HCT116 (cell line): ENCODE measurements around the gene ENTPD3. TPM values are rescaled to one million over a fixed set of nuclear protein-coding genes. Genes with fewer than 3 reads are reported as not detected.

Experiments
- ATAC-seq: fragments of 200-7000 bp; cut with Tn5 transposase; 2 replicates; pipeline ENCODE4 v1.9.1; 2020; ENCODE audit warnings: mild to moderate bottlenecking, moderate library complexity
- BruUV-seq: library from RNA; stranded (reverse); fragments of 400-500 nt; replicated peaks from 2 replicates; lab custom pipeline; 2021; lab: Mats Ljungman, UMichigan
- CTCF ChIA-PET: fragments of 300-600 bp; sonication (Branson Sonifier 250); formaldehyde crosslinking; loops from one replicate; lab custom pipeline; 2021; ENCODE audit warnings: antibody characterized with exemption; lab: Charles Lee
- POLR2A ChIA-PET: fragments of 300-600, 350-600 bp; sonication (Branson Sonifier 250); formaldehyde crosslinking; loops from one replicate; lab custom pipeline; 2021; ENCODE audit warnings: antibody characterized with exemption; lab: Charles Lee
- RAD21 ChIA-PET, 2 experiments: fragments of 300-600 bp; sonication (Branson Sonifier 250); formaldehyde crosslinking; loops; one replicate each; lab custom pipeline; 2023; ENCODE audit warnings: low total read pairs in 2 of 2; ENCODE audit not compliant: uncharacterized antibody in 2 of 2, unreplicated experiment in 2 of 2, low non-redundant PET in 1 of 2; lab: Charles Lee
- DNase-seq: peaks from one replicate; pipeline ENCODE4 v3.0.0-alpha.2; 2010; ENCODE audit warnings: low read depth, low spot score
- H2AFZ ChIP-seq: fragments of 200-600 bp; shearing (Covaris generic), sonication (generic); 2 replicates; pipeline ENCODE4 v1.6.1; 2017; ENCODE audit warnings: low read depth, mixed run types, mixed read lengths, antibody characterized with exemption, low read length; ENCODE audit not compliant: poor library complexity, severe bottlenecking
- H3K27ac ChIP-seq: 2 replicates; pipeline ENCODE4 v1.5.1; 2012; ENCODE audit warnings: low read depth, low read length
- H3K27me3 ChIP-seq: fragments of 200-600 bp; sonication (generic); 2 replicates; pipeline ENCODE4 v1.6.1; 2016; ENCODE audit warnings: mixed run types, low read length, mixed read lengths; ENCODE audit not compliant: insufficient read depth
- H3K36me3 ChIP-seq, 2 experiments: fragments of 200-500 bp in 1 of 2; fragments of 200-600 bp in 1 of 2; sonication (Bioruptor generic) in 1 of 2; sonication (generic) in 1 of 2; 2 replicates each; pipeline versions ENCODE4 v1.5.1 to v1.6.1; 2014 to 2016; ENCODE audit warnings: low read length in 2 of 2, inconsistent platforms in 1 of 2, mixed read lengths in 1 of 2, mixed run types in 1 of 2; ENCODE audit not compliant: insufficient read depth in 2 of 2, control insufficient read depth in 1 of 2
- H3K4me1 ChIP-seq, 2 experiments: fragments of 200-600 bp in 1 of 2; sonication (generic) in 1 of 2; 2 replicates each; pipeline versions ENCODE4 v1.5.1 to v1.6.1; 2012 to 2017; ENCODE audit warnings: low read length in 2 of 2, inconsistent platforms in 1 of 2, mild to moderate bottlenecking in 1 of 2, mixed read lengths in 1 of 2, mixed run types in 1 of 2, moderate library complexity in 1 of 2; ENCODE audit not compliant: insufficient read depth in 2 of 2, control insufficient read depth in 1 of 2
- H3K4me2 ChIP-seq: fragments of 200-600 bp; sonication (generic); 2 replicates; pipeline ENCODE4 v1.6.1; 2017; ENCODE audit warnings: mixed run types, low read length, mixed read lengths
- H3K4me3 ChIP-seq, 2 experiments: fragments of 200-600 bp in 1 of 2; sonication (generic) in 1 of 2; replicated peaks in 1 of 2; 2 replicates each; pipeline ENCODE4 v1.5.1; 2011 to 2016; ENCODE audit warnings: low read length in 2 of 2, control low read depth in 1 of 2, low read depth in 1 of 2, mild to moderate bottlenecking in 1 of 2, mixed read lengths in 1 of 2, mixed run types in 1 of 2
- H3K79me2 ChIP-seq: fragments of 200-600 bp; sonication (generic); 2 replicates; pipeline ENCODE4 v1.6.1; 2017; ENCODE audit warnings: mild to moderate bottlenecking, mixed run types, low read length, moderate library complexity, mixed read lengths; ENCODE audit not compliant: insufficient read depth
- H3K9ac ChIP-seq: fragments of 200-600 bp; sonication (generic); 2 replicates; pipeline ENCODE4 v1.6.1; 2016; ENCODE audit warnings: low read length, mixed read lengths
- H3K9me2 ChIP-seq: fragments of 200-600 bp; sonication (generic), shearing (Covaris generic); 2 replicates; pipeline ENCODE4 v1.6.1; 2017; ENCODE audit warnings: mixed run types, mild to moderate bottlenecking, moderate library complexity; ENCODE audit not compliant: insufficient read depth
- H3K9me3 ChIP-seq, 2 experiments: fragments of 200-500 bp in 1 of 2; fragments of 200-600 bp in 1 of 2; sonication (Bioruptor generic) in 1 of 2; sonication (generic) in 1 of 2; 2 replicates each; pipeline ENCODE4 v1.6.1; 2014 to 2017; ENCODE audit warnings: low read length in 2 of 2, mixed read lengths in 2 of 2, inconsistent platforms in 1 of 2, low read depth in 1 of 2, mild to moderate bottlenecking in 1 of 2, mixed run types in 1 of 2, moderate library complexity in 1 of 2; ENCODE audit not compliant: control insufficient read depth in 1 of 2, insufficient read depth in 1 of 2
- H4K20me1 ChIP-seq: fragments of 200-600 bp; sonication (generic), shearing (Covaris generic); 2 replicates; pipeline ENCODE4 v1.6.1; 2017; ENCODE audit warnings: mixed run types, mild to moderate bottlenecking, moderate library complexity; ENCODE audit not compliant: insufficient read depth
- CEBPB ChIP-seq: IDR thresholded peaks from 2 replicates; pipeline ENCODE4 v1.6.1; 2012; ENCODE audit warnings: low read depth
- POLR2AphosphoS5 ChIP-seq: IDR thresholded peaks from 2 replicates; pipeline ENCODE4 v1.6.1; 2011; ENCODE audit warnings: mild to moderate bottlenecking, low read depth, low read length, moderate library complexity
- RAD21 ChIP-seq: IDR thresholded peaks from 2 replicates; pipeline ENCODE4 v1.6.1; 2012; ENCODE audit warnings: low read depth, mild to moderate bottlenecking
- REST ChIP-seq: IDR thresholded peaks from 2 replicates; pipeline ENCODE4 v1.6.1; 2012; ENCODE audit warnings: low read depth
- intact Hi-C: fragments of 100-400 bp; cut with micrococcal nuclease; formaldehyde crosslinking; loops from 2 replicates; pipeline ENCODE4 v1.10.0; 2022
- total RNA-seq: library from RNA; stranded (reverse); gene quantifications from one replicate; pipeline ENCODE4 v1.2.1, GENCODE V29; 2021; ENCODE audit not compliant: unreplicated experiment
- TF ChIP-seq, protein P1 (sequence below), 3 experiments: fragments of 200-600 bp in 1 of 3; sonication (generic) in 1 of 3; IDR thresholded peaks in 2 of 3; conservative IDR thresholded peaks in 1 of 3; 2 replicates each; pipeline ENCODE4 v1.5.1; 2012 to 2017; ENCODE audit warnings: low read depth in 2 of 3, low read length in 2 of 3, antibody characterized with exemption in 1 of 3, borderline replicate concordance in 1 of 3, control low read depth in 1 of 3, mild to moderate bottlenecking in 1 of 3, mixed read lengths in 1 of 3, mixed run types in 1 of 3, moderate library complexity in 1 of 3; ENCODE audit not compliant: insufficient read depth in 1 of 3

The ENTPD3 gene
- total RNA-seq, 1 experiment from 2014 or later: not detected

GRCh38 chr3:40432793-40433192 is 45.8 kb downstream of the ENTPD3 start:
- Histone ChIP-seq H3K79me2 (no peaks in the 10 kb centered on the region), H3K27ac (no peak overlapping the region), H3K27me3 (no peaks in the 10 kb centered on the region), H3K36me3 (no peaks in the 10 kb centered on the region), H4K20me1 (no peaks in the 10 kb centered on the region), H3K9ac (no peak overlapping the region), H3K4me1 (no peaks in the 10 kb centered on the region), H3K9me3 (no peaks in the 10 kb centered on the region), H3K4me2 (no peak overlapping the region), H2AFZ (no peak overlapping the region), H3K4me3 (no peak overlapping the region), H3K9me2 (no peaks in the 10 kb centered on the region)
- ATAC-seq (no peak), DNase-seq (no peak)
- RAD21 ChIA-PET: no interaction called here
- BruUV-seq: no TSS peak
- intact Hi-C loops: loop anchor here (5.0 to 10.0 kb wide), 2 partner anchors 100 to 238 kb away; no protein-coding TSS in a partner anchor
- POLR2A ChIA-PET: no interaction called here
- CTCF ChIA-PET: interaction anchor here (0.9 to 1.1 kb wide), 2 partner anchors 106 to 116 kb away, joined by 3 to 4 read pairs; no protein-coding TSS in a partner anchor
- TF ChIP-seq POLR2AphosphoS5: no peak
- TF ChIP-seq RAD21: peak; percentile 51; the same call in 1 of the 2 replicates
- TF ChIP-seq, protein P1, sequence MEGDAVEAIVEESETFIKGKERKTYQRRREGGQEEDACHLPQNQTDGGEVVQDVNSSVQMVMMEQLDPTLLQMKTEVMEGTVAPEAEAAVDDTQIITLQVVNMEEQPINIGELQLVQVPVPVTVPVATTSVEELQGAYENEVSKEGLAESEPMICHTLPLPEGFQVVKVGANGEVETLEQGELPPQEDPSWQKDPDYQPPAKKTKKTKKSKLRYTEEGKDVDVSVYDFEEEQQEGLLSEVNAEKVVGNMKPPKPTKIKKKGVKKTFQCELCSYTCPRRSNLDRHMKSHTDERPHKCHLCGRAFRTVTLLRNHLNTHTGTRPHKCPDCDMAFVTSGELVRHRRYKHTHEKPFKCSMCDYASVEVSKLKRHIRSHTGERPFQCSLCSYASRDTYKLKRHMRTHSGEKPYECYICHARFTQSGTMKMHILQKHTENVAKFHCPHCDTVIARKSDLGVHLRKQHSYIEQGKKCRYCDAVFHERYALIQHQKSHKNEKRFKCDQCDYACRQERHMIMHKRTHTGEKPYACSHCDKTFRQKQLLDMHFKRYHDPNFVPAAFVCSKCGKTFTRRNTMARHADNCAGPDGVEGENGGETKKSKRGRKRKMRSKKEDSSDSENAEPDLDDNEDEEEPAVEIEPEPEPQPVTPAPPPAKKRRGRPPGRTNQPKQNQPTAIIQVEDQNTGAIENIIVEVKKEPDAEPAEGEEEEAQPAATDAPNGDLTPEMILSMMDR (IDR thresholded peaks at IDR 0.05 in 2 of 3, conservative IDR thresholded peaks at IDR 0.05 in 1 of 3; ENCODE audit: borderline replicate concordance in 1 of 3, insufficient read depth in 1 of 3, low read depth in 2 of 3, low read length in 2 of 3): peak in 1 of 3 experiments; percentile 20; a peak in 2 of 6 replicates

- CTCF ChIA-PET: no interaction called here
- H3K9ac ChIP-seq: no peak overlapping the region
- no peaks in the 10 kb centered on the region for H3K9me2 ChIP-seq
- intact Hi-C loops: loop anchor here (10.0 kb wide), 1 partner anchor 243 kb away; no protein-coding TSS in a partner anchor
- POLR2A ChIA-PET: no interaction called here
- no TSS peak for BruUV-seq
- no peak overlapping the region for H2AFZ ChIP-seq
- H3K4me3 ChIP-seq: no peak overlapping the region
- ATAC-seq (no peak), DNase-seq (no peak)
- no peaks in the 10 kb centered on the region for H3K36me3 ChIP-seq
- H3K27ac ChIP-seq: no peak overlapping the region
- H3K4me2 ChIP-seq: no peak overlapping the region
- no peaks in the 10 kb centered on the region for H4K20me1 ChIP-seq
- TF ChIP-seq REST (peak; percentile 43), POLR2AphosphoS5 (no peak), CEBPB (no peak)
- RAD21 ChIA-PET: no interaction called here
- no peaks in the 10 kb centered on the region for H3K4me1 ChIP-seq
- H3K27me3 ChIP-seq: no peaks in the 10 kb centered on the region
- no peaks in the 10 kb centered on the region for H3K79me2 ChIP-seq
- no peaks in the 10 kb centered on the region for H3K9me3 ChIP-seq
These were observed 50.9 kb downstream of the ENTPD3 start for GRCh38 chr3:40437889-40438288.
